Measurements from ENCODE around the gene KCNJ11.

KCNJ11 gene

DNA sequence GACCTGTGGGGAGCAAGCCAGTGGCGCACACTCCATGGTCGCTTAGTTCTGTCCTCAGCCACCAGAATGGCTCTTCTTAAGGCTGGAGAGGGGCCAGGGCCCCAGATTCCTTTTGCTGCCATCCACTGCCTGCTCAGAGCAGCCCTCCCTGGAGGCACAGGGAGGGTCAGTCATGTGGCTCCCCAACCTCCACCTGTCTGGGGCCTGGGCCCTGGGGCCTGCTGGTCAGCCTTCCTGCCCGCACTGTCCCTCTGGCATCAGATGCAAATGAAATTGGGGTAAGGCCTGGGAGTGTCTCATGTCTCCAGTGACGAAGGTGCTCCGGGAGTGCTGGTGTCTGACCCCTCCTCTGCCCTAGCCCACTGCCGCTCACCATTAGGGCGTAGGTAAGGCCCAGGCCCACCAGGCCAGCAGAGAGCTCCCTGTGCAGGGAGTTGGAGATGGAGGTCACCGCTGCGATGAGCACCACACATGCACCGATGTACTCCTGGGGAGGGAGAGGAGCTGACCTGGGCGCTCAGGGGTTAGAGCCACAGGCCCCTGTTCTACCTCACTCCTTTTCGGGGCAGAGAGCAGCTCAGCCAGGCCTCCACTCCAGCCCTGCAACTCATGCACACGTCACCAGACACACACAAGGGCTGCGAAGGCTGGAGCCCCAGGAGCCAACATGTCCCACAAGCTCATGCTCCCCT, 9.0 kb upstream of the KCNJ11 start:
- no peak for TF ChIP-seq CTCF (IDR thresholded peaks at IDR 0.05; ENCODE audit: low read depth, low read length, missing control alignments)
- DNase-seq = no peak
- H3K36me3 ChIP-seq (replicated peaks) = no peaks in the 10 kb centered on the region
- no peaks in the 10 kb centered on the region for H3K27me3 ChIP-seq (replicated peaks)
- no peak overlapping the region for H3K4me3 ChIP-seq (ENCODE audit: low read depth, low read length)
- in situ Hi-C loops (cut with HindIII; ENCODE audit: low pct_ligation_motif_present, low sequenced_read_pairs) = no loop called here
- H3K27ac ChIP-seq = no peak overlapping the region

- Histone ChIP-seq H3K27me3 (replicated peaks) (no peaks in the 10 kb centered on the region), H3K36me3 (replicated peaks) (no peaks in the 10 kb centered on the region), H3K4me3 (ENCODE audit: low read depth, low read length) (no peak overlapping the region), H3K27ac (no peak overlapping the region)
- in situ Hi-C loops (cut with HindIII; ENCODE audit: low pct_ligation_motif_present, low sequenced_read_pairs) = no loop called here
- no peak for TF ChIP-seq CTCF (IDR thresholded peaks at IDR 0.05; ENCODE audit: low read depth, low read length, missing control alignments)
- DNase-seq = no peak
Measured at GRCh38 chr11:17396598-17397310, 8.3 kb upstream of the KCNJ11 start.

DNA sequence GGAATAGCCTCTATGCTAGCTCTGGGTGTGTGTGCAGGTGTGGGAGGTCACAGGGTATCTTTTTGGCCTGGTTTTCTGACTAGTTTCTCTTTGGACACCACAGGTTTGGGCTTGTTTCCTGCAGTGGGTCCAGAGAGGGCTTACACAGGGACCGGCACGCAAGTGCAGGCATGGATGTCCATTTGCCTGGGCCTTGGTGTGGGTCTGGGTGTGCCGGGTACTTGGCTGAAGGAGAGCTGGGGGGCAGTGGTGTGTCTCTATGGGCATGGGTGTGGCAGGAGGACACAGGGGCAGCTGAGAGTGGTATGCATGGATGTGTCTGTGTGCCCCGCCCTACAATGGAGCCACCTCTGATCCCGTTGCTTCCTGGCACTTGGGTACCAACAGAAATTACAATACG, 7.5 kb upstream of the KCNJ11 start:
- Histone ChIP-seq H3K27me3 (replicated peaks) (peaks cover 1% of the 10 kb centered on the region), H3K36me3 (replicated peaks) (no peaks in the 10 kb centered on the region), H3K27ac (no peak overlapping the region), H3K4me3 (ENCODE audit: low read depth, low read length) (no peak overlapping the region)
- no peak for TF ChIP-seq CTCF (IDR thresholded peaks at IDR 0.05; ENCODE audit: low read depth, low read length, missing control alignments)
- in situ Hi-C loops (cut with HindIII; ENCODE audit: low pct_ligation_motif_present, low sequenced_read_pairs) = no loop called here
- no peak for DNase-seq

- Histone ChIP-seq H3K4me3 (ENCODE audit: low read depth, low read length) (no peak overlapping the region), H3K27ac (no peak overlapping the region), H3K36me3 (replicated peaks) (no peaks in the 10 kb centered on the region), H3K27me3 (replicated peaks) (peaks cover 5% of the 10 kb centered on the region)
- in situ Hi-C loops (cut with HindIII; ENCODE audit: low pct_ligation_motif_present, low sequenced_read_pairs) = no loop called here
- no peak for TF ChIP-seq CTCF (IDR thresholded peaks at IDR 0.05; ENCODE audit: low read depth, low read length, missing control alignments)
- no peak for DNase-seq
Measured at GRCh38 chr11:17395554-17395961, 7.1 kb upstream of the KCNJ11 start.

- H3K27me3 ChIP-seq (replicated peaks) = peaks cover 7% of the 10 kb centered on the region
- no peak for DNase-seq
- no peaks in the 10 kb centered on the region for H3K36me3 ChIP-seq (replicated peaks)
- no peak overlapping the region for H3K27ac ChIP-seq
- in situ Hi-C loops (cut with HindIII; ENCODE audit: low pct_ligation_motif_present, low sequenced_read_pairs) = no loop called here
- H3K4me3 ChIP-seq (ENCODE audit: low read depth, low read length) = no peak overlapping the region
- no peak for TF ChIP-seq CTCF (IDR thresholded peaks at IDR 0.05; ENCODE audit: low read depth, low read length, missing control alignments)
Measured at GRCh38 chr11:17394743-17395390, 6.4 kb upstream of the KCNJ11 start.

Measured in brain microvascular endothelial cell (primary cell).